Neuronal stem cell (in vitro differentiated cells): Measurements from ENCODE around the gene FAU.

Experiments
- DNase-seq: peaks from one replicate; pipeline ENCODE4 v3.0.0-alpha.2; 2013; ENCODE audit warnings: low spot score
- H2AFZ ChIP-seq: one replicate; pipeline ENCODE4 v1.6.1; 2013; ENCODE audit warnings: mild to moderate bottlenecking, low read length, inconsistent platforms
- H2AK5ac ChIP-seq: 2 replicates; pipeline ENCODE4 v1.6.1; 2013; ENCODE audit warnings: low read depth, mild to moderate bottlenecking, inconsistent platforms, low read length, moderate library complexity, mixed read lengths
- H2BK120ac ChIP-seq: 2 replicates; pipeline ENCODE4 v1.6.1; 2013; ENCODE audit warnings: low read depth, mild to moderate bottlenecking, inconsistent platforms, low read length, moderate library complexity, mixed read lengths
- H2BK12ac ChIP-seq: one replicate; pipeline ENCODE4 v1.6.1; 2013; ENCODE audit warnings: low read length, inconsistent platforms
- H2BK15ac ChIP-seq: 2 replicates; pipeline ENCODE4 v1.6.1; 2013; ENCODE audit warnings: mild to moderate bottlenecking, low read length, inconsistent platforms, mixed read lengths
- H2BK5ac ChIP-seq: one replicate; pipeline ENCODE4 v1.6.1; 2013; ENCODE audit warnings: inconsistent platforms, mild to moderate bottlenecking, low read length, moderate library complexity
- H3K14ac ChIP-seq: one replicate; pipeline ENCODE4 v1.6.1; 2013; ENCODE audit warnings: low read length, inconsistent platforms
- H3K18ac ChIP-seq: 2 replicates; pipeline ENCODE4 v1.6.1; 2013; ENCODE audit warnings: low read length, inconsistent platforms
- H3K23ac ChIP-seq: 2 replicates; pipeline ENCODE4 v1.6.1; 2013; ENCODE audit warnings: low read depth, mild to moderate bottlenecking, mixed read lengths, low read length, inconsistent platforms; ENCODE audit not compliant: poor library complexity
- H3K27ac ChIP-seq: replicated peaks from 3 replicates; pipeline ENCODE4 v1.5.1; 2013; ENCODE audit warnings: low read length, inconsistent platforms
- H3K27me3 ChIP-seq, 3 experiments: 2 replicates each; pipeline ENCODE4 v1.6.1; 2013; ENCODE audit warnings: low read length in 3 of 3, mild to moderate bottlenecking in 2 of 3, inconsistent platforms in 1 of 3, low read depth in 1 of 3, mixed read lengths in 1 of 3, moderate library complexity in 1 of 3; ENCODE audit not compliant: control insufficient read depth in 3 of 3, insufficient read depth in 3 of 3
- H3K36me3 ChIP-seq, 2 donors: replicated peaks in 1 of 2; 2 replicates each; pipeline ENCODE4 v1.6.1; 2013; ENCODE audit warnings: low read length in 2 of 2; ENCODE audit not compliant: control insufficient read depth in 2 of 2, insufficient read depth in 2 of 2
- H3K4ac ChIP-seq: 2 replicates; pipeline ENCODE4 v1.6.1; 2013; ENCODE audit warnings: inconsistent platforms, mild to moderate bottlenecking, low read length, moderate library complexity
- H3K4me1 ChIP-seq, 2 donors: 1 replicate in 1 of 2; 2 replicates in 1 of 2; pipeline ENCODE4 v1.6.1; 2013; ENCODE audit warnings: low read length in 2 of 2, low read depth in 1 of 2; ENCODE audit not compliant: control insufficient read depth in 2 of 2, insufficient read depth in 1 of 2
- H3K4me2 ChIP-seq: one replicate; pipeline ENCODE4 v1.6.1; 2013; ENCODE audit warnings: mild to moderate bottlenecking, low read length, inconsistent platforms; ENCODE audit not compliant: insufficient read depth, poor library complexity, severe bottlenecking
- H3K4me3 ChIP-seq, 2 donors: 2 replicates each; pipeline ENCODE4 v1.5.1; 2013; ENCODE audit warnings: low read length in 2 of 2, mild to moderate bottlenecking in 2 of 2, inconsistent platforms in 1 of 2, moderate library complexity in 1 of 2
- H3K79me1 ChIP-seq: one replicate; pipeline ENCODE4 v1.6.1; 2013; ENCODE audit warnings: low read depth, mild to moderate bottlenecking, inconsistent platforms, low read length, moderate library complexity
- H3K9ac ChIP-seq: one replicate; pipeline ENCODE4 v1.6.1; 2013; ENCODE audit warnings: mild to moderate bottlenecking, low read depth, low read length, inconsistent platforms; ENCODE audit not compliant: poor library complexity
- H3K9me3 ChIP-seq, 2 donors: replicated peaks in 1 of 2; 2 replicates each; pipeline versions ENCODE3 to v1.6.1; 2013; ENCODE audit warnings: low read length in 2 of 2, mild to moderate bottlenecking in 2 of 2, inconsistent platforms in 1 of 2, low read depth in 1 of 2, mixed read lengths in 1 of 2, moderate library complexity in 1 of 2; ENCODE audit not compliant: control insufficient read depth in 2 of 2, insufficient read depth in 1 of 2
- H4K8ac ChIP-seq: one replicate; pipeline ENCODE4 v1.6.1; 2013; ENCODE audit warnings: low read depth, mild to moderate bottlenecking, inconsistent platforms, low read length, moderate library complexity
- H4K91ac ChIP-seq: one replicate; pipeline ENCODE4 v1.6.1; 2013; ENCODE audit warnings: low read length, low read depth, mild to moderate bottlenecking, inconsistent platforms; ENCODE audit not compliant: poor library complexity
- WGBS, 2 donors: extraction: QIAGEN DNeasy Blood & Tissue Kit; methylation state at CpG; one replicate each; pipeline ENCODE4 v1.1.7; 2013; ENCODE audit warnings: missing lambda C conversion rate in 2 of 2, mixed read lengths in 1 of 2; ENCODE audit not compliant: insufficient read length in 2 of 2, insufficient replicate concordance in 1 of 2; ENCODE audit errors: extremely low coverage in 2 of 2; 5-methylcytosine and 5-hydroxymethylcytosine counted together

FAU gene

GRCh38 chr11:65108469-65109123 lies 13.3 kb downstream of the FAU start:
- Histone ChIP-seq H3K14ac (no peak overlapping the region), H3K23ac (no peak overlapping the region), H3K18ac (no peak overlapping the region), H3K4me3 (no peak overlapping the region), H3K79me1 (peaks cover 9% of the 10 kb centered on the region), H4K91ac (no peak overlapping the region), H2BK5ac (no peak overlapping the region), H3K36me3 (peaks cover 6 to 29% of the 10 kb centered on the region in 2 donors), H3K9ac (no peak overlapping the region), H2BK120ac (no peak overlapping the region), H2BK15ac (no peak overlapping the region), H2AK5ac (no peak overlapping the region), H3K4me1 (peaks cover 7 to 18% of the 10 kb centered on the region in 2 donors), H3K4ac (no peak overlapping the region), H3K27me3 (no peaks in the 10 kb centered on the region), H3K4me2 (no peak overlapping the region), H2AFZ (no peak overlapping the region), H3K27ac (no peak overlapping the region), H4K8ac (no peak overlapping the region), H2BK12ac (no peak overlapping the region), H3K9me3 (no peaks in the 10 kb centered on the region)
- DNase-seq: no peak
- no CpG with 5 or more reads among the region's 38 CpGs for WGBS, 2 donors

- H2BK120ac ChIP-seq: no peak overlapping the region
- no peaks in the 10 kb centered on the region for H3K9me3 ChIP-seq
- DNase-seq: no peak
Observed at GRCh38 chr11:65107751-65108468, 14.0 kb downstream of the FAU start.

GRCh38 chr11:65107078-65107477 lies 14.9 kb downstream of the FAU start:
- H3K9me3 ChIP-seq: no peaks in the 10 kb centered on the region
- no peak overlapping the region for H2BK5ac ChIP-seq
- no CpG with 5 or more reads among the region's 15 CpGs for WGBS, 2 donors
- H2AK5ac ChIP-seq: no peak overlapping the region
- H3K36me3 ChIP-seq: peaks cover 8 to 24% of the 10 kb centered on the region in 2 donors
- no peak overlapping the region for H3K14ac ChIP-seq
- peaks cover 5 to 11% of the 10 kb centered on the region in 2 donors for H3K4me1 ChIP-seq
- H2AFZ ChIP-seq: no peak overlapping the region
- no peak overlapping the region for H2BK12ac ChIP-seq
- H3K4me3 ChIP-seq: no peak overlapping the region
- H3K27ac ChIP-seq: no peak overlapping the region
- H3K4ac ChIP-seq: no peak overlapping the region
- no peak overlapping the region for H4K91ac ChIP-seq
- no peak overlapping the region for H4K8ac ChIP-seq
- H3K27me3 ChIP-seq: no peaks in the 10 kb centered on the region
- no peak overlapping the region for H2BK120ac ChIP-seq
- no peak overlapping the region for H2BK15ac ChIP-seq
- no peak overlapping the region for H3K23ac ChIP-seq
- H3K9ac ChIP-seq: peak overlapping the region; percentile 50
- H3K4me2 ChIP-seq: no peak overlapping the region
- peaks cover 4% of the 10 kb centered on the region for H3K79me1 ChIP-seq
- H3K18ac ChIP-seq: no peak overlapping the region
- DNase-seq: no peak

More at GRCh38 chr11:65107751-65108468, 14.0 kb downstream of the FAU start:
- Histone ChIP-seq H2BK12ac (peak overlapping the region; percentile 36), H3K9ac (no peak overlapping the region), H3K79me1 (peaks cover 6% of the 10 kb centered on the region), H3K14ac (no peak overlapping the region), H4K91ac (no peak overlapping the region), H3K4me1 (peaks cover 6 to 13% of the 10 kb centered on the region in 2 donors), H3K4ac (no peak overlapping the region), H3K4me3 (no peak overlapping the region), H2AFZ (no peak overlapping the region), H2BK5ac (no peak overlapping the region), H4K8ac (peak overlapping the region; percentile 43), H3K27ac (no peak overlapping the region), H3K4me2 (no peak overlapping the region), H2AK5ac (no peak overlapping the region), H2BK15ac (no peak overlapping the region), H3K27me3 (no peaks in the 10 kb centered on the region), H3K23ac (peak overlapping the region; percentile 71), H3K36me3 (peaks cover 6 to 24% of the 10 kb centered on the region in 2 donors), H3K18ac (no peak overlapping the region)
- no CpG with 5 or more reads among the region's 52 CpGs for WGBS, 2 donors

DNA sequence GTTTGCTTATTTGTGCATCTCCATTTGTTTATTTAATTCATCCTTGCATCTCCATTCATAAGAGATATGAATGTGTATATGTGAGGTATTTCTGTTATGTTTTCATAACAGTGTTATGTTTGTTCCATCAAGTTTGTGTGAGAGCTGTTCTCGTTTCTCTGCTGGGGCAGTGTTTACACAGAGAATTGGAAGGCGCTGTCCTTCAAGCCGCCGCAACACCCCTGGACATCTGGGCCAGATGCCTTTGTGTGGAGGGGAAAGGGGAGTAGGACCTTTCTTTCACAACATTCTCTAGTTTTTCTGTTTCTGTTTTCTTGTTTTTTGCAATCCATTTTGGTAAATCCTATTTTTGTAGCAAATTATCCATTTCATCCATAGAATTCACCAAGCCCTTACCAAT lies 17.3 kb downstream of the FAU start:
- Histone ChIP-seq H3K27me3 (no peaks in the 10 kb centered on the region), H3K9ac (no peak overlapping the region), H4K91ac (no peak overlapping the region), H3K4ac (no peak overlapping the region), H2BK15ac (no peak overlapping the region), H2AK5ac (no peak overlapping the region), H2BK5ac (no peak overlapping the region), H3K4me2 (no peak overlapping the region), H3K23ac (no peak overlapping the region), H3K18ac (no peak overlapping the region), H3K4me3 (no peak overlapping the region), H3K14ac (no peak overlapping the region), H3K79me1 (peaks cover 1% of the 10 kb centered on the region), H3K9me3 (no peaks in the 10 kb centered on the region), H2BK120ac (no peak overlapping the region), H2BK12ac (no peak overlapping the region), H3K36me3 (peaks cover 6 to 24% of the 10 kb centered on the region in 2 donors), H4K8ac (no peak overlapping the region), H3K4me1 (no peaks in the 10 kb centered on the region), H3K27ac (no peak overlapping the region), H2AFZ (no peak overlapping the region)
- WGBS, 2 donors: no CpG with 5 or more reads among the region's 4 CpGs
- DNase-seq: no peak
